Measurements from ENCODE around the gene ABLIM1. TPM values are rescaled to one million over a fixed set of nuclear protein-coding genes. Genes with fewer than 3 reads are reported as not detected.
A peak's percentile ranks its signal among the peaks of the same experiment; 100 is the strongest.

ABLIM1 gene
- total RNA-seq, 2 experiments from 2014 or later, result 114 to 116 TPM

- no peaks in the 10 kb centered on the region for H3K4me1 Mint-ChIP-seq
- H3K9me3 Mint-ChIP-seq, result no peaks in the 10 kb centered on the region
- no peaks in the 10 kb centered on the region for H3K36me3 Mint-ChIP-seq
- H3K27ac Mint-ChIP-seq, result no peak overlapping the region
- H3K4me3 Mint-ChIP-seq, result no peak overlapping the region
- no peaks in the 10 kb centered on the region for H3K27me3 Mint-ChIP-seq
- DNase-seq, result no peak
Observed at GRCh38 chr10:114571316-114571999, 86.6 kb downstream of the ABLIM1 start.

- no peak overlapping the region for H3K27ac Mint-ChIP-seq
- H3K4me1 Mint-ChIP-seq, result peaks cover 5% of the 10 kb centered on the region
- H3K36me3 Mint-ChIP-seq, result no peaks in the 10 kb centered on the region
- no peak overlapping the region for H3K4me3 Mint-ChIP-seq
- H3K27me3 Mint-ChIP-seq, result no peaks in the 10 kb centered on the region
- DNase-seq, result no peak
- no peaks in the 10 kb centered on the region for H3K9me3 Mint-ChIP-seq
Observed at GRCh38 chr10:114566064-114566463, 92.0 kb downstream of the ABLIM1 start.

GRCh38 chr10:114565066-114565465 is 93.0 kb downstream of the ABLIM1 start:
- Mint-ChIP-seq H3K27ac (no peak overlapping the region), H3K4me3 (no peak overlapping the region), H3K36me3 (no peaks in the 10 kb centered on the region), H3K9me3 (no peaks in the 10 kb centered on the region), H3K4me1 (peaks cover 5% of the 10 kb centered on the region), H3K27me3 (no peaks in the 10 kb centered on the region)
- DNase-seq, result no peak

GRCh38 chr10:114561008-114561523 is 97.0 kb downstream of the ABLIM1 start:
- Mint-ChIP-seq H3K4me1 (peaks cover 2% of the 10 kb centered on the region), H3K27me3 (peaks cover 3% of the 10 kb centered on the region)

GRCh38 chr10:114560144-114560543 is 97.9 kb downstream of the ABLIM1 start:
- Mint-ChIP-seq H3K9me3 (peaks cover 6% of the 10 kb centered on the region), H3K36me3 (peaks cover 5% of the 10 kb centered on the region), H3K27ac (no peak overlapping the region), H3K27me3 (peaks cover 3% of the 10 kb centered on the region), H3K4me1 (no peaks in the 10 kb centered on the region), H3K4me3 (no peak overlapping the region)
- no peak for DNase-seq

More at GRCh38 chr10:114561008-114561523, 97.0 kb downstream of the ABLIM1 start:
- no peak overlapping the region for H3K4me3 Mint-ChIP-seq
- no peak overlapping the region for H3K27ac Mint-ChIP-seq
- peaks cover 5% of the 10 kb centered on the region for H3K36me3 Mint-ChIP-seq
- DNase-seq, result no peak
- H3K9me3 Mint-ChIP-seq, result peaks cover 6% of the 10 kb centered on the region

- Mint-ChIP-seq H3K4me3 (no peak overlapping the region), H3K27ac (no peak overlapping the region), H3K9me3 (peaks cover 6% of the 10 kb centered on the region), H3K4me1 (no peaks in the 10 kb centered on the region), H3K27me3 (peaks cover 3% of the 10 kb centered on the region), H3K36me3 (peaks cover 5% of the 10 kb centered on the region)
- DNase-seq, result no peak
Observed at GRCh38 chr10:114559636-114560035, 98.4 kb downstream of the ABLIM1 start.

GRCh38 chr10:114557854-114558253 is 100.2 kb downstream of the ABLIM1 start:
- H3K27ac Mint-ChIP-seq, result no peak overlapping the region
- peaks cover 6% of the 10 kb centered on the region for H3K9me3 Mint-ChIP-seq
- H3K27me3 Mint-ChIP-seq, result peaks cover 3% of the 10 kb centered on the region
- H3K4me3 Mint-ChIP-seq, result no peak overlapping the region
- peaks cover 5% of the 10 kb centered on the region for H3K36me3 Mint-ChIP-seq
- DNase-seq, result no peak
- no peaks in the 10 kb centered on the region for H3K4me1 Mint-ChIP-seq

GRCh38 chr10:114556236-114557122 is 101.6 kb downstream of the ABLIM1 start:
- Mint-ChIP-seq H3K27me3 (peaks cover 3% of the 10 kb centered on the region), H3K4me1 (no peaks in the 10 kb centered on the region), H3K27ac (no peak overlapping the region), H3K36me3 (peaks cover 5% of the 10 kb centered on the region), H3K9me3 (peaks cover 6% of the 10 kb centered on the region), H3K4me3 (no peak overlapping the region)
- no peak for DNase-seq

GRCh38 chr10:114553436-114553835 is 104.6 kb downstream of the ABLIM1 start:
- Mint-ChIP-seq H3K27ac (no peak overlapping the region), H3K4me3 (no peak overlapping the region), H3K36me3 (peaks cover 5% of the 10 kb centered on the region), H3K4me1 (peaks cover 2% of the 10 kb centered on the region), H3K27me3 (peaks cover 3% of the 10 kb centered on the region), H3K9me3 (peaks cover 6% of the 10 kb centered on the region)
- DNase-seq, result no peak

GRCh38 chr10:114552050-114552449 is 106.0 kb downstream of the ABLIM1 start:
- DNase-seq, result no peak
- H3K36me3 Mint-ChIP-seq, result no peaks in the 10 kb centered on the region
- no peaks in the 10 kb centered on the region for H3K27me3 Mint-ChIP-seq
- H3K4me3 Mint-ChIP-seq, result no peak overlapping the region
- H3K4me1 Mint-ChIP-seq, result peaks cover 15% of the 10 kb centered on the region
- H3K9me3 Mint-ChIP-seq, result no peaks in the 10 kb centered on the region
- no peak overlapping the region for H3K27ac Mint-ChIP-seq

- Mint-ChIP-seq H3K4me1 (peaks cover 18% of the 10 kb centered on the region), H3K9me3 (no peaks in the 10 kb centered on the region), H3K4me3 (no peak overlapping the region), H3K27ac (no peak overlapping the region), H3K36me3 (no peaks in the 10 kb centered on the region), H3K27me3 (no peaks in the 10 kb centered on the region)
- DNase-seq, result no peak
Observed at GRCh38 chr10:114551636-114551972, 106.5 kb downstream of the ABLIM1 start.

- no peaks in the 10 kb centered on the region for H3K36me3 Mint-ChIP-seq
- no peak for DNase-seq
- H3K9me3 Mint-ChIP-seq, result no peaks in the 10 kb centered on the region
- H3K4me3 Mint-ChIP-seq, result no peak overlapping the region
- peaks cover 22% of the 10 kb centered on the region for H3K4me1 Mint-ChIP-seq
- H3K27me3 Mint-ChIP-seq, result no peaks in the 10 kb centered on the region
- H3K27ac Mint-ChIP-seq, result no peak overlapping the region
Observed at GRCh38 chr10:114550756-114551635, 107.1 kb downstream of the ABLIM1 start.

GRCh38 chr10:114548662-114549061 is 109.4 kb downstream of the ABLIM1 start:
- no peak overlapping the region for H3K4me3 Mint-ChIP-seq
- no peak for DNase-seq

GRCh38 chr10:114547514-114547913 is 110.6 kb downstream of the ABLIM1 start:
- Mint-ChIP-seq H3K27ac (peak overlapping the region; percentile 23), H3K4me1 (peaks cover 53% of the 10 kb centered on the region)
- DNase-seq, result peak; percentile 21

More at GRCh38 chr10:114548662-114549061, 109.4 kb downstream of the ABLIM1 start:
- H3K27me3 Mint-ChIP-seq, result no peaks in the 10 kb centered on the region
- H3K9me3 Mint-ChIP-seq, result no peaks in the 10 kb centered on the region
- peak overlapping the region; percentile 40 for H3K27ac Mint-ChIP-seq
- peaks cover 44% of the 10 kb centered on the region for H3K4me1 Mint-ChIP-seq
- no peaks in the 10 kb centered on the region for H3K36me3 Mint-ChIP-seq

More at GRCh38 chr10:114547514-114547913, 110.6 kb downstream of the ABLIM1 start:
- H3K36me3 Mint-ChIP-seq, result no peaks in the 10 kb centered on the region
- no peaks in the 10 kb centered on the region for H3K9me3 Mint-ChIP-seq
- no peaks in the 10 kb centered on the region for H3K27me3 Mint-ChIP-seq
- H3K4me3 Mint-ChIP-seq, result peak overlapping the region; percentile 63

Measured in activated naive CD8-positive, alpha-beta T cell treated with anti-CD3 and anti-CD28 coated beads for 36 hours (primary cell).